Measurements from ENCODE around the gene SPECC1. TPM values are rescaled to one million over a fixed set of nuclear protein-coding genes. Genes with fewer than 3 reads are reported as not detected.

The SPECC1 gene
- total and polyA plus RNA-seq, 10 of the 15 experiments (the other 5 are each of a cell fraction or from before 2014, with no cell fraction given), result 6.4 to 40.6 (median 23.9) TPM

DNA sequence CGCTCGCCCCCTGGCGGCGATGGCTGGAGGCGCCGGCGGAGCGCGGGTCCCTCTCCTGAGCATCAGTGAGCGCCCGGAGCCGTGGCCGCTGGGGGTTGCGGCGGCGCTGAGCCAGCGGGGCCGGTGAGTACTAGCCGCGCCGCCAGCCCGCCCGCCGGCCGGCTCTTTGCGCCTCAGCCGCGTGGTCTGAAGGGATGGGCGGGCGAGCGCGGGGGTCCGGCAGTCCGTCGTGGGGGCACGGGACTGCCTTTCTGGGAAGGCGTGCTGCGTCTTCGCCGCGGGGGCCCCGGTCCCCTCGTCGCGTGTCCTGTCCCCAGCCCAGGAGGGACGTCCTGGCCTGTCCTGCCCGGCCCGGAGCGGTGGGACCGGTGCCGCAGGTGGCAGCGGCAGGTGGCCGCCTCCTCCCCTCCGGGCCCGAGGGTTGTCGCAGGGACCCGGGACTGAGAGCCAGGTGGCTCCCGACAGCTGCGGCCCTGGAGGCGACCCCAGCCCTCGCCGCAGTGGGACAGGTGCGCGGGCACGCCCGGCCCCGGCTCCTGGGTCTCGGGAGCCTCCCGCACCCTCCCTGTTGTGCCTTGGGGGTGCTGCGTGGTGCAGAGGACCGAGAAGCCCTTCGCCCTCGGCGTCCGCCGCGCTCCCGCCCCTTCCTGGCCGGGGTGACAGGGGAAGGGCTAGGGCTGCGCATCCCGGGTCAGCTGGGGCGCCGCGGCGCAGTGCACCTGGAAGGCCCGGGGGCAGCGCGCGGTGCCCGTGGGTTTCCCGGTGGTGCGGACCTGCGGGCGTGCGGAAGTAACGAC, at the start of gene SPECC1 (continued):
- TF ChIP-seq EED (IDR thresholded peaks at IDR 0.05; ENCODE audit: low read depth) (no peak), RAD21 (IDR thresholded peaks at IDR 0.05; ENCODE audit: insufficient read depth, low read depth, low read length) (no peak), ZNF217 (IDR thresholded peaks at IDR 0.05) (no peak), HCFC1 (IDR thresholded peaks at IDR 0.05; ENCODE audit: low read length) (no peak), SMAD5 (IDR thresholded peaks at IDR 0.05; ENCODE audit: low read depth) (no peak), HDGF (IDR thresholded peaks at IDR 0.05) (no peak), MEF2A (IDR thresholded peaks at IDR 0.05; ENCODE audit: insufficient read depth, low read depth, low read length) (no peak), ETV6 (conservative IDR thresholded peaks at IDR 0.05 in 1 of 2, IDR thresholded peaks at IDR 0.05 in 1 of 2; ENCODE audit: borderline replicate concordance in 1 of 2, low read depth in 1 of 2) (no peak), SUPT20H (IDR thresholded peaks at IDR 0.05; ENCODE audit: borderline replicate concordance, control insufficient read depth, low read depth, low read length) (no peak), HDAC2 (IDR thresholded peaks at IDR 0.05) (no peak), EGR1 (IDR thresholded peaks at IDR 0.05; ENCODE audit: borderline replicate concordance in 1 of 2, low read depth in 2 of 2, low read length in 2 of 2) (no peak), CHD4 (IDR thresholded peaks at IDR 0.05) (no peak), SIX5 (IDR thresholded peaks at IDR 0.05; ENCODE audit: low read depth, low read length, severe bottlenecking) (no peak), FOS (IDR thresholded peaks at IDR 0.05; ENCODE audit: borderline replicate concordance, extremely low read depth, insufficient read length) (no peak), CREM (IDR thresholded peaks at IDR 0.05; ENCODE audit: low read depth) (no peak)
- TF ChIP-seq, protein P1, sequence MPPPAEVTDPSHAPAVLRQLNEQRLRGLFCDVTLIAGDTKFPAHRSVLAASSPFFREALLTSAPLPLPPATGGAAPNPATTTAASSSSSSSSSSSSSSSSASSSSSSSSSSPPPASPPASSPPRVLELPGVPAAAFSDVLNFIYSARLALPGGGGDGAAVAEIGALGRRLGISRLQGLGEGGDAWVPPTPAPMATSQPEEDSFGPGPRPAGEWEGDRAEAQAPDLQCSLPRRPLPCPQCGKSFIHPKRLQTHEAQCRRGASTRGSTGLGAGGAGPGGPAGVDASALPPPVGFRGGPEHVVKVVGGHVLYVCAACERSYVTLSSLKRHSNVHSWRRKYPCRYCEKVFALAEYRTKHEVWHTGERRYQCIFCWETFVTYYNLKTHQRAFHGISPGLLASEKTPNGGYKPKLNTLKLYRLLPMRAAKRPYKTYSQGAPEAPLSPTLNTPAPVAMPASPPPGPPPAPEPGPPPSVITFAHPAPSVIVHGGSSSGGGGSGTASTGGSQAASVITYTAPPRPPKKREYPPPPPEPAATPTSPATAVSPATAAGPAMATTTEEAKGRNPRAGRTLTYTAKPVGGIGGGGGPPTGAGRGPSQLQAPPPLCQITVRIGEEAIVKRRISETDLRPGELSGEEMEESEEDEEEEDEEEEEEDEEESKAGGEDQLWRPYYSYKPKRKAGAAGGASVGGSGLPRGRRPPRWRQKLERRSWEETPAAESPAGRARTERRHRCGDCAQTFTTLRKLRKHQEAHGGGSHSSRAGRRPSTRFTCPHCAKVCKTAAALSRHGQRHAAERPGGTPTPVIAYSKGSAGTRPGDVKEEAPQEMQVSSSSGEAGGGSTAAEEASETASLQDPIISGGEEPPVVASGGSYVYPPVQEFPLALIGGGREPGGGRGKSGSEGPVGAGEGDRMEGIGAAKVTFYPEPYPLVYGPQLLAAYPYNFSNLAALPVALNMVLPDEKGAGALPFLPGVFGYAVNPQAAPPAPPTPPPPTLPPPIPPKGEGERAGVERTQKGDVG (CRISPR knock-in tag; IDR thresholded peaks at IDR 0.05), result no peak
- TF ChIP-seq, protein P2, sequence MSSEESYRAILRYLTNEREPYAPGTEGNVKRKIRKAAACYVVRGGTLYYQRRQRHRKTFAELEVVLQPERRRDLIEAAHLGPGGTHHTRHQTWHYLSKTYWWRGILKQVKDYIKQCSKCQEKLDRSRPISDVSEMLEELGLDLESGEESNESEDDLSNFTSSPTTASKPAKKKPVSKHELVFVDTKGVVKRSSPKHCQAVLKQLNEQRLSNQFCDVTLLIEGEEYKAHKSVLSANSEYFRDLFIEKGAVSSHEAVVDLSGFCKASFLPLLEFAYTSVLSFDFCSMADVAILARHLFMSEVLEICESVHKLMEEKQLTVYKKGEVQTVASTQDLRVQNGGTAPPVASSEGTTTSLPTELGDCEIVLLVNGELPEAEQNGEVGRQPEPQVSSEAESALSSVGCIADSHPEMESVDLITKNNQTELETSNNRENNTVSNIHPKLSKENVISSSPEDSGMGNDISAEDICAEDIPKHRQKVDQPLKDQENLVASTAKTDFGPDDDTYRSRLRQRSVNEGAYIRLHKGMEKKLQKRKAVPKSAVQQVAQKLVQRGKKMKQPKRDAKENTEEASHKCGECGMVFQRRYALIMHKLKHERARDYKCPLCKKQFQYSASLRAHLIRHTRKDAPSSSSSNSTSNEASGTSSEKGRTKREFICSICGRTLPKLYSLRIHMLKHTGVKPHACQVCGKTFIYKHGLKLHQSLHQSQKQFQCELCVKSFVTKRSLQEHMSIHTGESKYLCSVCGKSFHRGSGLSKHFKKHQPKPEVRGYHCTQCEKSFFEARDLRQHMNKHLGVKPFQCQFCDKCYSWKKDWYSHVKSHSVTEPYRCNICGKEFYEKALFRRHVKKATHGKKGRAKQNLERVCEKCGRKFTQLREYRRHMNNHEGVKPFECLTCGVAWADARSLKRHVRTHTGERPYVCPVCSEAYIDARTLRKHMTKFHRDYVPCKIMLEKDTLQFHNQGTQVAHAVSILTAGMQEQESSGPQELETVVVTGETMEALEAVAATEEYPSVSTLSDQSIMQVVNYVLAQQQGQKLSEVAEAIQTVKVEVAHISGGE (CRISPR knock-in tag; IDR thresholded peaks at IDR 0.05), result no peak
- TF ChIP-seq, protein P3, sequence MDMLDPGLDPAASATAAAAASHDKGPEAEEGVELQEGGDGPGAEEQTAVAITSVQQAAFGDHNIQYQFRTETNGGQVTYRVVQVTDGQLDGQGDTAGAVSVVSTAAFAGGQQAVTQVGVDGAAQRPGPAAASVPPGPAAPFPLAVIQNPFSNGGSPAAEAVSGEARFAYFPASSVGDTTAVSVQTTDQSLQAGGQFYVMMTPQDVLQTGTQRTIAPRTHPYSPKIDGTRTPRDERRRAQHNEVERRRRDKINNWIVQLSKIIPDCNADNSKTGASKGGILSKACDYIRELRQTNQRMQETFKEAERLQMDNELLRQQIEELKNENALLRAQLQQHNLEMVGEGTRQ (IDR thresholded peaks at IDR 0.05; ENCODE audit: borderline replicate concordance, low read depth, low read length), result no peak
- TF ChIP-seq, protein P4, sequence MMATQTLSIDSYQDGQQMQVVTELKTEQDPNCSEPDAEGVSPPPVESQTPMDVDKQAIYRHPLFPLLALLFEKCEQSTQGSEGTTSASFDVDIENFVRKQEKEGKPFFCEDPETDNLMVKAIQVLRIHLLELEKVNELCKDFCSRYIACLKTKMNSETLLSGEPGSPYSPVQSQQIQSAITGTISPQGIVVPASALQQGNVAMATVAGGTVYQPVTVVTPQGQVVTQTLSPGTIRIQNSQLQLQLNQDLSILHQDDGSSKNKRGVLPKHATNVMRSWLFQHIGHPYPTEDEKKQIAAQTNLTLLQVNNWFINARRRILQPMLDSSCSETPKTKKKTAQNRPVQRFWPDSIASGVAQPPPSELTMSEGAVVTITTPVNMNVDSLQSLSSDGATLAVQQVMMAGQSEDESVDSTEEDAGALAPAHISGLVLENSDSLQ (IDR thresholded peaks at IDR 0.05), result no peak
- TF ChIP-seq, protein P5, sequence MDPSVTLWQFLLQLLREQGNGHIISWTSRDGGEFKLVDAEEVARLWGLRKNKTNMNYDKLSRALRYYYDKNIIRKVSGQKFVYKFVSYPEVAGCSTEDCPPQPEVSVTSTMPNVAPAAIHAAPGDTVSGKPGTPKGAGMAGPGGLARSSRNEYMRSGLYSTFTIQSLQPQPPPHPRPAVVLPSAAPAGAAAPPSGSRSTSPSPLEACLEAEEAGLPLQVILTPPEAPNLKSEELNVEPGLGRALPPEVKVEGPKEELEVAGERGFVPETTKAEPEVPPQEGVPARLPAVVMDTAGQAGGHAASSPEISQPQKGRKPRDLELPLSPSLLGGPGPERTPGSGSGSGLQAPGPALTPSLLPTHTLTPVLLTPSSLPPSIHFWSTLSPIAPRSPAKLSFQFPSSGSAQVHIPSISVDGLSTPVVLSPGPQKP (IDR thresholded peaks at IDR 0.05; ENCODE audit: low read depth, low read length), result no peak
